Measurements from ENCODE around the gene SEC61G. TPM values are rescaled to one million over a fixed set of nuclear protein-coding genes. Genes with fewer than 3 reads are reported as not detected.

The SEC61G gene
- 10 to 100 TPM; 43.9 to 51.3 TPM for total RNA-seq
- polyA plus RNA-seq (2013, experiment 1 of 2): 109 TPM
- 110 TPM for polyA plus RNA-seq (2013, experiment 2 of 2)
- 11.9 to 82.5 (median 27.4) reads per million in 172 experiments for total RNA-seq

- Histone ChIP-seq H3K36me3 (ENCODE audit: insufficient read depth, low read length) (peaks cover 18% of the 10 kb centered on the region), H3K4me3 (ENCODE audit: low read length) (peak within 1 kb of the TSS; percentile 69), H3K27me3 (ENCODE audit: control insufficient read depth in 1 of 2, insufficient read depth in 2 of 2, low read length in 2 of 2) (no peaks in the 10 kb centered on the region), H3K27ac (ENCODE audit: low read depth in 1 of 2, low read length in 2 of 2) (peak within 1 kb of the TSS; percentile 63 to 73), H3K9me3 (ENCODE audit: control insufficient read depth in 1 of 2, insufficient read depth in 1 of 2, low read length in 2 of 2) (no peaks in the 10 kb centered on the region), H3K4me1 (ENCODE audit: insufficient read depth, low read length) (peaks cover 21% of the 10 kb centered on the region)
- Mint-ChIP-seq H3K9me3 (no peaks in the 10 kb centered on the region), H3K4me1 (ENCODE audit: low read depth) (peaks cover 54% of the 10 kb centered on the region), H3K27ac (peak within 1 kb of the TSS; percentile 95), H3K36me3 (ENCODE audit: low read depth) (peaks cover 33% of the 10 kb centered on the region), H3K4me3 (peak within 1 kb of the TSS; percentile 96), H3K27me3 (no peaks in the 10 kb centered on the region)
- peak; percentile 97 for ATAC-seq (ENCODE audit: poor library complexity)
- intact Hi-C loops (cut with DNase I, micrococcal nuclease): loop anchor here in 1 of 2 experiments (5.0 to 10.0 kb wide), 4 partner anchors 813 to 1348 kb away; partner anchors contain the start of genes CHCHD2, NIPSNAP2 and VOPP1
- ChIA-PET POLR2A (interaction anchor here (0.6 to 2.4 kb wide), 11 partner anchors 9 to 1347 kb away, joined by 3 to 28 read pairs (median 6); partner anchors contain the start of genes CHCHD2, LANCL2 and SUMF2), CTCF (interaction anchor here (1.1 to 1.8 kb wide), 3 partner anchors 15 to 607 kb away, joined by 4 to 16 read pairs (median 7); no protein-coding TSS in a partner anchor)
- peak; percentile 91 to 98 (median 93) for DNase-seq
- no peak for TF ChIP-seq CTCF (IDR thresholded peaks at IDR 0.05)
These were observed at the start of gene SEC61G for GRCh38 chr7:54758702-54759592. SEC61G (minus strand) TSS chr7:54759211; CDS start chr7:54757588, 1,623 bp downstream.

- H3K4me1 Mint-ChIP-seq (ENCODE audit: low read depth): no peaks in the 10 kb centered on the region
- H3K9me3 ChIP-seq (ENCODE audit: control insufficient read depth in 1 of 2, insufficient read depth in 1 of 2, low read length in 2 of 2): no peaks in the 10 kb centered on the region
- H3K4me3 Mint-ChIP-seq: no peak overlapping the region
- ATAC-seq (ENCODE audit: poor library complexity) (no peak), DNase-seq (no peak)
- TF ChIP-seq CTCF (IDR thresholded peaks at IDR 0.05): no peak
- no peak overlapping the region for H3K27ac Mint-ChIP-seq
- H3K36me3 ChIP-seq (ENCODE audit: insufficient read depth, low read length): no peaks in the 10 kb centered on the region
- CTCF ChIA-PET: interaction anchor here (0.9 kb wide), 1 partner anchor 9 kb away, joined by 3 read pairs; no protein-coding TSS in a partner anchor
- no peak overlapping the region for H3K27ac ChIP-seq (ENCODE audit: low read depth in 1 of 2, low read length in 2 of 2)
- H3K4me3 ChIP-seq (ENCODE audit: low read length): no peak overlapping the region
- POLR2A ChIA-PET: no interaction called here
- no peaks in the 10 kb centered on the region for H3K4me1 ChIP-seq (ENCODE audit: insufficient read depth, low read length)
- peaks cover 30% of the 10 kb centered on the region for H3K27me3 Mint-ChIP-seq
- H3K27me3 ChIP-seq (ENCODE audit: control insufficient read depth in 1 of 2, insufficient read depth in 2 of 2, low read length in 2 of 2): peaks cover 0 to 2% of the 10 kb centered on the region in 2 experiments
- intact Hi-C loops (cut with DNase I, micrococcal nuclease): no loop called here
- no peaks in the 10 kb centered on the region for H3K36me3 Mint-ChIP-seq (ENCODE audit: low read depth)
- no peaks in the 10 kb centered on the region for H3K9me3 Mint-ChIP-seq
These were observed 43.8 kb upstream of the SEC61G start for GRCh38 chr7:54802841-54803240.

GRCh38 chr7:54802114-54802513, 43.1 kb upstream of the SEC61G start:
- ChIA-PET POLR2A (no interaction called here), CTCF (no interaction called here)
- ATAC-seq (ENCODE audit: poor library complexity) (no peak), DNase-seq (no peak)
- intact Hi-C loops (cut with DNase I, micrococcal nuclease): no loop called here
- Histone ChIP-seq H3K4me3 (ENCODE audit: low read length) (no peak overlapping the region), H3K36me3 (ENCODE audit: insufficient read depth, low read length) (no peaks in the 10 kb centered on the region), H3K27ac (ENCODE audit: low read depth in 1 of 2, low read length in 2 of 2) (no peak overlapping the region), H3K4me1 (ENCODE audit: insufficient read depth, low read length) (no peaks in the 10 kb centered on the region), H3K27me3 (ENCODE audit: control insufficient read depth in 1 of 2, insufficient read depth in 2 of 2, low read length in 2 of 2) (peaks cover 0 to 2% of the 10 kb centered on the region in 2 experiments), H3K9me3 (ENCODE audit: control insufficient read depth in 1 of 2, insufficient read depth in 1 of 2, low read length in 2 of 2) (no peaks in the 10 kb centered on the region)
- Mint-ChIP-seq H3K4me1 (ENCODE audit: low read depth) (no peaks in the 10 kb centered on the region), H3K9me3 (no peaks in the 10 kb centered on the region), H3K36me3 (ENCODE audit: low read depth) (no peaks in the 10 kb centered on the region), H3K4me3 (no peak overlapping the region), H3K27ac (no peak overlapping the region), H3K27me3 (peaks cover 30% of the 10 kb centered on the region)
- no peak for TF ChIP-seq CTCF (IDR thresholded peaks at IDR 0.05)
